Vagina (tissue), 2 donors: Measurements from ENCODE around the gene LRWD1. TPM values are rescaled to one million over a fixed set of nuclear protein-coding genes. Genes with fewer than 3 reads are reported as not detected.

Experiments used
- DNase-seq, 2 donors: peaks; one replicate each; pipeline ENCODE4 v3.0.0-alpha.2; 2017; ENCODE audit errors: extremely low spot score in 2 of 2
- H3K27ac ChIP-seq: fragments of 200-600 bp; sonication (generic); one replicate; pipeline ENCODE4 v1.5.1; 2019
- H3K27me3 ChIP-seq: fragments of 200-600 bp; sonication (generic); one replicate; pipeline ENCODE4 v1.5.1; 2019
- H3K36me3 ChIP-seq, 2 donors: fragments of 200-600 bp; sonication (generic); one replicate each; pipeline ENCODE4 v1.5.1; 2017 to 2019
- H3K4me1 ChIP-seq: fragments of 200-600 bp; sonication (generic); one replicate; pipeline ENCODE4 v1.5.1; 2019
- H3K4me3 ChIP-seq, 2 donors: fragments of 200-600 bp; sonication (generic); 1 replicate in 1 of 2; 2 replicates in 1 of 2; pipeline ENCODE4 v1.5.1; 2016 to 2019
- H3K9me3 ChIP-seq: fragments of 200-600 bp; sonication (generic); one replicate; pipeline ENCODE4 v1.5.1; 2019
- POLR2A ChIP-seq, 2 donors: fragments of 450-650 bp; IDR thresholded peaks; one replicate each; pipeline ENCODE4 v1.6.1; 2017; ENCODE audit warnings: antibody characterized with exemption in 2 of 2, mild to moderate bottlenecking in 2 of 2, moderate library complexity in 2 of 2
- POLR2AphosphoS5 ChIP-seq, 2 donors: sonication (generic); formaldehyde crosslinking; IDR thresholded peaks; one replicate each; pipeline ENCODE4 v1.9.0; 2017; ENCODE audit warnings: antibody characterized with exemption in 2 of 2, mild to moderate bottlenecking in 2 of 2, low read depth in 1 of 2; ENCODE audit not compliant: insufficient read depth in 1 of 2
- intact Hi-C: fragments of 100-400 bp; cut with DNase I; formaldehyde crosslinking; loops from one replicate; pipeline ENCODE4 v1.15.1; 2023
- total RNA-seq: library from RNA; depleted of rRNA; stranded (reverse); fragments of >200 nt; gene quantifications from one replicate; pipeline ENCODE4 v1.2.3, GENCODE V29; 2016
- TF ChIP-seq, protein P1 (sequence below), 3 experiments: fragments of 450-650 bp in 2 of 3; fragments of 200-600 bp in 1 of 3; sonication (generic) in 1 of 3; IDR thresholded peaks; one replicate each; pipeline ENCODE4 v1.5.1; 2017 to 2019; ENCODE audit warnings: antibody characterized with exemption in 3 of 3, mild to moderate bottlenecking in 2 of 3, moderate library complexity in 2 of 3

LRWD1 gene
- total RNA-seq, 1 donor from 2014 or later: 11.0 TPM

DNA sequence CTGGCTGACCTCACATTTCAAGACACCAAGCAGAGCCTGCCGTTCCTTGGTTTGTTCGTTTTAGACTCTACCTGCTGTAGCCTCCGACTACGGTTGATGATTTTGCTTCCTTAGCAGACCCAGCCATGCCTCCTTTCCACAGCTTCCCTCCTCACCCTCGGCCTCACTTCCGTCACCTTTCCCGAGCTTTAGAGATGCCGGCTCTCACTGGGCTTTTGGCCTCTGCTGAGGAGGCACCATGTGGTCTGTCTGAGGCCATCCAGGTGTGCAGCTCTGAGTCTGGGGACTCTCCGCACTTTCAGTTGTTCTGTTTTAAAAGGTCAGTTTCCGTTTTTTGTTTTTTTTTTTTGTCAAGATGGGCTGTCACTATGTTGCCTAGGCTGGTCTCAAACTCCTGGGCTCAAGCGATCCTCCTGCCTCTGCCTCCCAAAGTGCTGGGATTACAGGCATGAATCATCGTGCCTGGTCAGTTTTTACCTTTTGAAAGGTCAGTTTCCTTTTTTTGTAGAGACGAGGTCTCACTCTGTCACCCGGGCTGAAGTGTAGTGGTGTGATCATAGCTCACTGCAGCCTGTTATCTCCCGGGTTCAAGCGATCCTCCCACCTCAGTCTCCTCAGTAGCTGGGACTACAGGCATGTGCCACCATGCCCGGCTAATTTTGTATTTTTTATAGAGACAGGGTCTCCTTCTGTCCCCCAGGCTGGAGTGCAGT lies 19.7 kb upstream of the LRWD1 start:
- Histone ChIP-seq H3K27ac (no peak overlapping the region), H3K4me3 (no peak overlapping the region), H3K36me3 (peaks cover 0 to 14% of the 10 kb centered on the region in 2 donors), H3K9me3 (no peaks in the 10 kb centered on the region), H3K4me1 (peaks cover 3% of the 10 kb centered on the region), H3K27me3 (no peaks in the 10 kb centered on the region)
- DNase-seq: no peak
- TF ChIP-seq POLR2AphosphoS5 (IDR thresholded peaks at IDR 0.05; ENCODE audit: insufficient read depth in 1 of 2, low read depth in 1 of 2) (no peak), POLR2A (IDR thresholded peaks at IDR 0.05) (no peak)
- TF ChIP-seq, protein P1, sequence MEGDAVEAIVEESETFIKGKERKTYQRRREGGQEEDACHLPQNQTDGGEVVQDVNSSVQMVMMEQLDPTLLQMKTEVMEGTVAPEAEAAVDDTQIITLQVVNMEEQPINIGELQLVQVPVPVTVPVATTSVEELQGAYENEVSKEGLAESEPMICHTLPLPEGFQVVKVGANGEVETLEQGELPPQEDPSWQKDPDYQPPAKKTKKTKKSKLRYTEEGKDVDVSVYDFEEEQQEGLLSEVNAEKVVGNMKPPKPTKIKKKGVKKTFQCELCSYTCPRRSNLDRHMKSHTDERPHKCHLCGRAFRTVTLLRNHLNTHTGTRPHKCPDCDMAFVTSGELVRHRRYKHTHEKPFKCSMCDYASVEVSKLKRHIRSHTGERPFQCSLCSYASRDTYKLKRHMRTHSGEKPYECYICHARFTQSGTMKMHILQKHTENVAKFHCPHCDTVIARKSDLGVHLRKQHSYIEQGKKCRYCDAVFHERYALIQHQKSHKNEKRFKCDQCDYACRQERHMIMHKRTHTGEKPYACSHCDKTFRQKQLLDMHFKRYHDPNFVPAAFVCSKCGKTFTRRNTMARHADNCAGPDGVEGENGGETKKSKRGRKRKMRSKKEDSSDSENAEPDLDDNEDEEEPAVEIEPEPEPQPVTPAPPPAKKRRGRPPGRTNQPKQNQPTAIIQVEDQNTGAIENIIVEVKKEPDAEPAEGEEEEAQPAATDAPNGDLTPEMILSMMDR (IDR thresholded peaks at IDR 0.05): no peak
- intact Hi-C loops: no loop called here

DNA sequence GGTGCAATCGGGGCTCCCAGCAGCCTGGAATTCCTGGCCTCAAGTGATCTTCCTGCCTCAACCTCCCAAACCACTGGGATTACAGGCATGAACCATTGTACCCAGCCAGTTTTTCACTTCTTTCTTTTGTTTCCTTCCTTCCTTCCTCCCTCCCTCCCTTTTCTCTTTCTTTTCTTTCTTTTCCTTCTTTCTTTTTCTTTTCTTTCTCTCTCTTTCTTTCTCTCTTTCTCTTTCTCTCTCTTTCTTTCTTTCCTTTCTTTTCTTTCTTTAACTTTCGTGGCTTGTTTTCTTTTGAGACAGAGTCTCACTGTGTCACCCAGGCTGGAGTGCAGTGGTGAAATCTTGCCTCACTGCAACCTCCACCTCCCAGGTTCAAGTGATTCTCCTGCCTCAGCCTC lies 19.1 kb upstream of the LRWD1 start:
- no peak overlapping the region for H3K27ac ChIP-seq
- TF ChIP-seq POLR2AphosphoS5 (IDR thresholded peaks at IDR 0.05; ENCODE audit: insufficient read depth in 1 of 2, low read depth in 1 of 2) (no peak), POLR2A (IDR thresholded peaks at IDR 0.05) (no peak)
- TF ChIP-seq, protein P1 (IDR thresholded peaks at IDR 0.05): no peak
- no peaks in the 10 kb centered on the region for H3K4me1 ChIP-seq
- H3K4me3 ChIP-seq: no peak overlapping the region
- no peaks in the 10 kb centered on the region for H3K9me3 ChIP-seq
- intact Hi-C loops: no loop called here
- peaks cover 0 to 14% of the 10 kb centered on the region in 2 donors for H3K36me3 ChIP-seq
- H3K27me3 ChIP-seq: no peaks in the 10 kb centered on the region
- DNase-seq: no peak

DNA sequence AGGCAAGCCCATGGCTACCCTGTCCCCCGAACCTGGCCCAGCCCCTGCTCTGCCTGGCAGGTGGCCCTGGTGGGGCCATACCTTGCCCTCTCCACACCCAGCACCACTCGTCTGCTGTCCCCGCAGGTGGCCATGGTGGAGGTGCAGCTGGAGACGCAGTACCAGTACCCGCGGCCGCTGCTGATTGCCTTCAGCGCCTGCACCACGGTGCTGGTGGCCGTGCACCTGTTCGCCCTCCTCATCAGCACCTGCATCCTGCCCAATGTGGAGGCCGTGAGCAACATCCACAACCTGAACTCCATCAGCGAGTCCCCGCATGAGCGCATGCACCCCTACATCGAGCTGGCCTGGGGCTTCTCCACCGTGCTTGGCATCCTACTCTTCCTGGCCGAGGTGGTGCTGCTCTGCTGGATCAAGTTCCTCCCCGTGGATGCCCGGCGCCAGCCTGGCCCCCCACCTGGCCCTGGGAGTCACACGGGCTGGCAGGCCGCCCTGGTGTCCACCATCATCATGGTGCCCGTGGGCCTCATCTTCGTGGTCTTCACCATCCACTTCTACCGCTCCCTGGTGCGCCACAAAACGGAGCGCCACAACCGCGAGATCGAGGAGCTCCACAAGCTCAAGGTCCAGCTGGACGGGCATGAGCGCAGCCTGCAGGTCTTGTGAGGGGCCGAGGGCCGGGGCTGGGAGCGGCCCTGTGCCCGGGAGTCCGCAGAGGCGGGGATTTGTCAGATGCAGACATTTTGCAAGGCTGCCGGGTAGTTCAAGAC lies 18.2 kb upstream of the LRWD1 start:
- no peak for DNase-seq
- Histone ChIP-seq H3K27me3 (no peaks in the 10 kb centered on the region), H3K9me3 (no peaks in the 10 kb centered on the region), H3K4me3 (no peak overlapping the region), H3K4me1 (no peaks in the 10 kb centered on the region), H3K27ac (no peak overlapping the region), H3K36me3 (peaks cover 0 to 14% of the 10 kb centered on the region in 2 donors)
- intact Hi-C loops: no loop called here
- no peak for TF ChIP-seq POLR2A (IDR thresholded peaks at IDR 0.05)

DNA sequence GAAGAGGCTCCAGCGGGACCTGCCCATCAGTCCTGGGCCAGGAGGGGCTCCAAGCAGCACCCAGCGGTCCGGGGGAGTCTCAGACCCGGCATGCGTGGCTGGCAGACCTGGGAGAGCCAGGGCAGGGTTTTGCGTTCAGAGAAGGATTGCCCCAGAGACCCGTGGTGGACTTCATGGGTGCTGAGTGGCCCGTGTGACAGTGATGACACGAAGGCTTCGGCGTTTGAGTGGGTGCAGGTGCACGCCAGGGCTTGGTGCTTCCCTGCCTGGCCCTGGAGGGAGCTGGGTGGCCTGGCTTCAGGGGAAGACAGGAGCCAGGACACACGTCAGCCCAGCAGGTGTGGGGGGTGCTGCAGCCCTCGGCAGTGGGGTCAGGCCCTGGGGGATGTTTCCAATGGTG lies 17.5 kb upstream of the LRWD1 start:
- H3K9me3 ChIP-seq: no peaks in the 10 kb centered on the region
- intact Hi-C loops: no loop called here
- no peak overlapping the region for H3K27ac ChIP-seq
- no peaks in the 10 kb centered on the region for H3K4me1 ChIP-seq
- TF ChIP-seq, protein P1 (IDR thresholded peaks at IDR 0.05): no peak
- TF ChIP-seq POLR2A (IDR thresholded peaks at IDR 0.05) (no peak), POLR2AphosphoS5 (IDR thresholded peaks at IDR 0.05; ENCODE audit: insufficient read depth in 1 of 2, low read depth in 1 of 2) (no peak)
- H3K27me3 ChIP-seq: no peaks in the 10 kb centered on the region
- H3K4me3 ChIP-seq: no peak overlapping the region
- peaks cover 0 to 14% of the 10 kb centered on the region in 2 donors for H3K36me3 ChIP-seq
- DNase-seq: no peak

DNA sequence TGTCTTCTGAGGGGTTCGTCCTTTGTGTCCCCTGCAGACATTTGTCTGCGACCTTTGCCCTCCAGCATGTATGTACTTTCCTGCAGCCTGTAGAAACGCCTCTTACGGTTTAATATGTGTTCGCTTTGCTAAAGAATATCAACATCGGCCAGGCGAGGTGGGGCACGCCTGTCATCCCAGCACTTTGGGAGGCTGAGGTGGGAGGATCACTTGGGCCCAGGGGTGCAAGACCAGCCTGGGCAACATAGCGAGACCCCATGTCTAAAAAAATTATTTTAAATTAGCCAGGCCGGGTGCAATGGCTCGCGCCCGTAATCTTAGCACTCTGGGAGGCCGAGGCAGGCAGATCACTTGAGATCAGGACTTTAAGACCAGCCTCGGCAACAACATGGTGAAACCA lies 15.6 kb upstream of the LRWD1 start:
- H3K9me3 ChIP-seq: no peaks in the 10 kb centered on the region
- H3K27ac ChIP-seq: no peak overlapping the region
- TF ChIP-seq POLR2A (IDR thresholded peaks at IDR 0.05): no peak
- TF ChIP-seq POLR2AphosphoS5 (IDR thresholded peaks at IDR 0.05; ENCODE audit: insufficient read depth in 1 of 2, low read depth in 1 of 2): no peak
- TF ChIP-seq, protein P1 (IDR thresholded peaks at IDR 0.05): no peak
- H3K36me3 ChIP-seq: peaks cover 0 to 14% of the 10 kb centered on the region in 2 donors
- no peaks in the 10 kb centered on the region for H3K27me3 ChIP-seq
- H3K4me3 ChIP-seq: no peak overlapping the region
- no peaks in the 10 kb centered on the region for H3K4me1 ChIP-seq
- no peak for DNase-seq
- intact Hi-C loops: no loop called here
